Inferior parietal cortex (tissue), 1 donor: ENCODE data around the gene GPX5.

Source experiments
- DNase-seq: peaks from one replicate; pipeline ENCODE4 v3.0.0-alpha.2; 2016; ENCODE audit errors: extremely low spot score

Gene GPX5

DNA sequence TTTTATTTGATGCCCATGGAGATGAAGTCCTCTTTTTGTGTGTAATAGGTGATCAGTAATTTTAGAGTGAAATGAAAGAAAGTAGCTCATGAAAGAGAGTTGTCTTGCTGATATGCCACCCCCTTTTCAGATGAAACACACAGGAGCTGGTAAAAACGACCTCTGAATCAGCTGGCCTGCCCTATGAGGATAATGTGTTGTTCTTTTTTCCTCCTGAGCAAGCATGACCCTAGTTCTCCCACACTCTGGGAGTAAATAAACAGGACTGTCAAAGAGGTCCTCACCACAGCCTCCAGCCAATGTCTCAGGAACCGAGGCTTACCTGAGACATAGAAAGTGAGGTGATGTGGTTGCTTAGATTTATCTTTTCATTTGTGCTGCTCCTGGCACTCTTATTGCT lies 29.5 kb downstream of the GPX5 start:
- no peak for DNase-seq

GRCh38 chr6:28558629-28559028 lies 32.9 kb downstream of the GPX5 start:
- no peak for DNase-seq

DNA sequence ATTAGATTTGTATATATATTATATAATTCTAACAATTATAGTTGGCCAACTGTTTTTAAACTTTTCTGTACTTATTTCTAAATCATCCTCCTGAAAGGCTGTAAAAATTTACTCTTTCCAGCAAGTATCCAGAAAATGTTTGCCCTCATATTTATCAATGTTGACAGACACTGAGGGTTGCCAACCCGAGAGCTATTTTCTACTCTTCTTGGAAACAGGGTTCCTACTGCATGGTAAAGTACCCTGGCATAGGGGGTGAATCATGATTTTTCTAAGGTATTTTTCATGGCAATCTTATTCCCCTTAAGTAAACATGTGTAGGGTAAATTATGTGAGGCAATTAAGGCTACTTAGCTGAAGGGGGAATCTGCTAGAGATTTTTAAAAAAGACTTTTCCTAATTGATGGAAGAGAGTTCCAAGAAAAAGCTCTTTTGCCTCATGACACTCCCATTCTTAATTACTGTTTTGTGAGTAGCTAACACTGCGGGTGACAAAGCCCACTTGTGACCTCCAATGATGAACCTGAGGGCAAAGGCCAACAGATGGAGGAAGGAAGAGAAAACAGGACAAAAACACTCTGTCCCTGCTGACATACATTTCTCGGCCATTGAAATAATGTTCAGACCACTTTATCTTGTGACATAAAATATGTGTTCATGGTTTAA lies 37.9 kb downstream of the GPX5 start:
- DNase-seq: no peak

- DNase-seq: peak; percentile 30
Observed at GRCh38 chr6:28565823-28566526, 40.3 kb downstream of the GPX5 start.

DNA sequence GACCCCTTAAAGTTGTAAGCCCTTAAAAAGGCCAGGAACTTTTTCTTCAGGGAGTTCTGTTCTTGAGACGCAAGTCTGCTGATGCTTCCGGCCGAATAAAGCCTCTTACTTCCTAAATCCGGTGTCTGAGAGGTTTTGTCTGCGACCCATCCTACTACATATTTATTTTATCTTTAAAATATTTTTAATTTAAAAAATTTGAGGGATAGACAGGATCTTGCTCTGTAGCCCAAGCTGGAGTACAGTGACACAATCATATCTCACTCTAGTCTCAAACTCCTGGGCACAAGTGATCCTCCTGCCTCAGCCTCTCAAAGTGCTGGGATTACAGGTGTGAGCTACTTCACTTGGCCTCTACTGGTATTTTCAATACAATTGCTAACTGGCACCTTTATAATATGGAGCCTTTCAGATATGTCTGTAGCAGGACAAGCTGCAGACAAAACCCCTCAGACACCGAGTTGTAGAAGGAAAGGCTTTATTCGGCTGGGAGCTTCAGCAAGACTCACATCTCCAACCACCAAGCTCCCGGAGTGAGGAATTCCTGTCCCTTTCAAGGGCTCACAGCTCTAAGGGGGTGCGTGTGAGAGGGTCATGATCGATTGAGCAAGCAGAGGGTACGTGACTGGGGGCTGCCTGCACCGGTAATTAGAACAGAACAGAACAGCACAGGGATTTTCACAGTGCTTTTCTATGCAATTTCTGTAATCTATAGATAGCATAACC lies 41.0 kb downstream of the GPX5 start:
- DNase-seq: no peak

DNA sequence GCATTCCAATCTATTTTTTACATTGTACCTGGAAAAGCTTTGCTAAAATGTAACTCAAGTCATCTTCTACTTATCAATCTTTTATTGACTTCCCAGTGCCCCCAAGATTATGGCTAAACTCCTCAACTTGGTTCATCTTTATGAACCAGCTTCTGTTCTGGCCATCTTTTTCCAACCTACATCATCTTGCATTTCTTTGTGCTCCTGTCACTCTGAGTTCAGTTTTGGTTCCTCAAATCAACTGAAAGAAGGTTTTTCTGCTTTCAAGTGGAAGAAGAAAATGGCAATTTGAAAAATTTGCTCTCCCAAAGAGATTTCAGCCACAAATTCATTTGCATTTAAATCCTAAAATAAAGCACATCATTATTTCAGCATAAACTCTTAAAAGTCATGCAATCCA lies 41.8 kb downstream of the GPX5 start:
- no peak for DNase-seq

GRCh38 chr6:28568515-28569108 lies 42.9 kb downstream of the GPX5 start:
- no peak for DNase-seq

DNA sequence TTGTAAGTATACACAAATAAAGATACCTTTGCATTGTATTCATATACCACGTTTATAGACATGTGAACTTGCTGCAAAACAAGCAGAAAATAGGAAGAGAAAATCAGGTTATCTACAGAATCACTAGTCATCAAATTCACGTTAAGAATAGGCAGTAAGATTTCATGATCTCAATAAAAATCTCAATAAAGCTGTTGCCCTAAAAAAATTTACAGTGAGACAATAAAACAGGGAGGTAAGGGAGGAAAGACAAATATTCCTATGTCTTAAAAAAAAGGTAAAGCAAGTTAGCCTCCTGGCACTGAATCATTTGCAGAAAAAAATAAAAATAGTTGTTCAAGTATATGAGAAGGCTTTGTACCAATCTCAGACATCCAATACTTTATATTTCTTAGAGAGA lies 44.1 kb downstream of the GPX5 start:
- no peak for DNase-seq

GRCh38 chr6:28580475-28580874 lies 54.8 kb downstream of the GPX5 start:
- no peak for DNase-seq

DNA sequence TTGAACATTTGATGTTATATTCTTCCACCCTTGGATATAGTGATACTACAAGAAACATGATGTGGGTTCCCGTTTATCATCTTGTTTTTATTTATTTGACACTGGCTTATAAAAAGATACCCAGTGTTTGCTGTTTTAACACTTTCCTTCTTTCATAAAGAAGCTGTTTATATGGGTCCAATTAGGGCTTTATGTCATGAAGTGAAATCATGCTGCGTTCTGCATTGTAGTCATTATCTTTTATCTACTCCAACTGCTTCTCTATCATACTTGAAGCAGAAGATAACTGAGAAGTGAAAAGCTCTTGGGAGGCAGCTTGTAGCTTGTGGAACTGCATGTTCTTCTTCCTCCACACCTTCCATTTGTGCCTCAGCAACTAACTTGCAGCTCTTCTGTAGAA lies 57.8 kb downstream of the GPX5 start:
- no peak for DNase-seq
